Ascending aorta (tissue), 2 donors: Measurements from ENCODE around the gene LDLRAD4. TPM values are rescaled to one million over a fixed set of nuclear protein-coding genes. Genes with fewer than 3 reads are reported as not detected.

Experiments
- DNase-seq, 2 donors: peaks; one replicate each; pipeline ENCODE4 v3.0.0-alpha.2; 2019; ENCODE audit warnings: low spot score in 2 of 2
- H3K27ac ChIP-seq, 2 donors: fragments of 200-600 bp; sonication (generic); one replicate each; pipeline ENCODE4 v1.5.1; 2016 to 2017; ENCODE audit warnings: mild to moderate bottlenecking in 1 of 2
- H3K27me3 ChIP-seq: fragments of 200-600 bp; sonication (generic); one replicate; pipeline ENCODE4 v1.5.1; 2017
- H3K36me3 ChIP-seq, 2 donors: fragments of 200-600 bp; sonication (generic); one replicate each; pipeline ENCODE4 v1.5.1; 2016
- H3K4me1 ChIP-seq, 2 donors: fragments of 200-600 bp; sonication (generic); one replicate each; pipeline ENCODE4 v1.5.1; 2016 to 2017; ENCODE audit warnings: mild to moderate bottlenecking in 1 of 2
- H3K4me3 ChIP-seq, 2 donors: fragments of 200-600 bp; sonication (generic); one replicate each; pipeline ENCODE4 v1.5.1; 2016 to 2017; ENCODE audit warnings: mild to moderate bottlenecking in 1 of 2
- H3K9me3 ChIP-seq, 2 donors: fragments of 200-600 bp; sonication (generic); one replicate each; pipeline ENCODE4 v1.5.1; 2016
- intact Hi-C: fragments of 100-400 bp; cut with DNase I; formaldehyde crosslinking; loops from one replicate; pipeline ENCODE4 v1.15.1; 2023
- total RNA-seq: library from RNA; depleted of rRNA; stranded (reverse); fragments of >200 nt; gene quantifications from one replicate; pipeline ENCODE4 v1.1.0, GENCODE V29; 2016
- TF ChIP-seq, protein P1 (sequence below), 3 experiments: fragments of 200-600 bp in 2 of 3; fragments of 450-650 bp in 1 of 3; sonication (generic) in 2 of 3; IDR thresholded peaks; one replicate each; pipeline ENCODE4 v1.5.1; 2016 to 2019; ENCODE audit warnings: antibody characterized with exemption in 3 of 3, mild to moderate bottlenecking in 1 of 3, moderate library complexity in 1 of 3

LDLRAD4 gene
- total RNA-seq, 1 donor from 2014 or later = 21.0 TPM

DNA sequence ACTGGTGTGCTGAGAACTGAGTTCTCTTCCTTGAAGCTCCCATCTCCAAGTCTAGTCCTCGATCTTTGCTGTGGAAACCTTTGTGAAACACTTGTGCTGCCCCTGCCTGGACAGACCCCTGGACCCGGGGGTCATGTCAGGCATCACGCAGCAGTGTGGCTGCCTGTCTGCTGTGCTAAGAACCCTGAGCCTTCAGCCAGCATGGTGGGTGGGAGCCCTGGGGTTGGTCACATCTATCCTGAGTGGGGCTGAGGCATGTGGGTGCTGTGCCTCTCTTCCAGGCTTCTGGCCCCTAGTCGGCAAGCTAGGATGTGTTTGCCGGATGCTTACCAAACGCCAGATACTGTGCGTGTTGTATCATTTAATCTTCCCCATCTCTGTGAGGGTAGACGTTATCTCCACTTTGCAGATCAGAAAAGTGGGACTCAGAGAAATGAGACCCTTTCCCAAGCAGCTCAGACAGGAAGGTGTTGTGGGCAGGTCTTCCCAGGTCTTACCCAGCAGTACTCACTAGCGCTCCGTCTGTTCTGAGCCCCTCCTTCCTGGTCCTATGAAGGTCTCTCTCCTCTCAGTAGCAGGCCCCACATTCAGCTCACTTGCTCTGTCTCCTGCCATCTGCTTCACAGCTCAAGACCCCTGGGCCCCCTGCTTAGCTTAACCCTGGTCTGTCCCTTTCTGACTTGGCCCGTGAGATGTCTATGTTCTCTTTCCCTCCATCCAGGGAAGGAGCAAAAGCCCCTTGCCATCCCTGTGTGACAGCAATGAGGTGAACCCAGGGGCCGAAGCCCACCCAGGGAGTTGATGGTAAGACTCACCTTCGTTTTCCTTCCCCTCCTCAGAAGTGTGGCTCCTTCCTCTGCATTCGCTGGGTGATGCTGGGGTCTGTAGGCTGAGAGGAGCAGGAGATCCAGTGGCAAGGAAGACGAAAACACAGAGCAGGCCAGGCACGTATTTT lies 265.0 kb downstream of the LDLRAD4 start:
- peak in 1 of 2 donors; percentile 58 for DNase-seq
- intact Hi-C loops = no loop called here
- H3K27me3 ChIP-seq = no peaks in the 10 kb centered on the region
- peak overlapping the region; percentile 62 to 70 for H3K27ac ChIP-seq
- no peaks in the 10 kb centered on the region for H3K9me3 ChIP-seq
- TF ChIP-seq, protein P1, sequence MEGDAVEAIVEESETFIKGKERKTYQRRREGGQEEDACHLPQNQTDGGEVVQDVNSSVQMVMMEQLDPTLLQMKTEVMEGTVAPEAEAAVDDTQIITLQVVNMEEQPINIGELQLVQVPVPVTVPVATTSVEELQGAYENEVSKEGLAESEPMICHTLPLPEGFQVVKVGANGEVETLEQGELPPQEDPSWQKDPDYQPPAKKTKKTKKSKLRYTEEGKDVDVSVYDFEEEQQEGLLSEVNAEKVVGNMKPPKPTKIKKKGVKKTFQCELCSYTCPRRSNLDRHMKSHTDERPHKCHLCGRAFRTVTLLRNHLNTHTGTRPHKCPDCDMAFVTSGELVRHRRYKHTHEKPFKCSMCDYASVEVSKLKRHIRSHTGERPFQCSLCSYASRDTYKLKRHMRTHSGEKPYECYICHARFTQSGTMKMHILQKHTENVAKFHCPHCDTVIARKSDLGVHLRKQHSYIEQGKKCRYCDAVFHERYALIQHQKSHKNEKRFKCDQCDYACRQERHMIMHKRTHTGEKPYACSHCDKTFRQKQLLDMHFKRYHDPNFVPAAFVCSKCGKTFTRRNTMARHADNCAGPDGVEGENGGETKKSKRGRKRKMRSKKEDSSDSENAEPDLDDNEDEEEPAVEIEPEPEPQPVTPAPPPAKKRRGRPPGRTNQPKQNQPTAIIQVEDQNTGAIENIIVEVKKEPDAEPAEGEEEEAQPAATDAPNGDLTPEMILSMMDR (IDR thresholded peaks at IDR 0.05) = no peak
- peaks cover 0 to 8% of the 10 kb centered on the region in 2 donors for H3K4me1 ChIP-seq
- H3K36me3 ChIP-seq = peaks cover 0 to 13% of the 10 kb centered on the region in 2 donors
- H3K4me3 ChIP-seq = no peak overlapping the region

DNA sequence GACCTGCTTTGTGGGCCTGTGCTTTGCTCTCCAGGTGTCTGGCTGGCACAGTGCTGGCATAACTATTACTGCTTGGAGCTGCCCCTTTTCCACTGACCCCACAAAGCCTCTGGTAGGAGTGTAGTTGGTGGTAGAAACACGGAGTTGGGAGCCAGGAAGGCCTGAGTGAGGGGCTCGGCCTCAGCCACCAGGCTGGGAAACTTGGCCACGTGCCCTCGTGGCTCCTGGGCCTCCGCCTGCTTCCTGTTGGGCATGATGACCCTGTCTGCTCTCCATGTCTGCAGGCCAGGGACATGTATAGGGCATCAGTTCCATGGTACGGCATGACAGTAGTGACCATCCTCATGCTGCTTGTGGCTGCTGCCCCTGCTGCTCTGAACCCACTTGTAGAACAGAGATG lies 266.6 kb downstream of the LDLRAD4 start:
- Histone ChIP-seq H3K27ac (peak overlapping the region; percentile 30 to 62), H3K4me3 (no peak overlapping the region), H3K36me3 (peaks cover 4 to 13% of the 10 kb centered on the region in 2 donors), H3K9me3 (no peaks in the 10 kb centered on the region), H3K27me3 (no peaks in the 10 kb centered on the region), H3K4me1 (peaks cover 0 to 8% of the 10 kb centered on the region in 2 donors)
- intact Hi-C loops = no loop called here
- DNase-seq = peak in 1 of 2 donors; percentile 50
- TF ChIP-seq, protein P1 (IDR thresholded peaks at IDR 0.05) = no peak

DNA sequence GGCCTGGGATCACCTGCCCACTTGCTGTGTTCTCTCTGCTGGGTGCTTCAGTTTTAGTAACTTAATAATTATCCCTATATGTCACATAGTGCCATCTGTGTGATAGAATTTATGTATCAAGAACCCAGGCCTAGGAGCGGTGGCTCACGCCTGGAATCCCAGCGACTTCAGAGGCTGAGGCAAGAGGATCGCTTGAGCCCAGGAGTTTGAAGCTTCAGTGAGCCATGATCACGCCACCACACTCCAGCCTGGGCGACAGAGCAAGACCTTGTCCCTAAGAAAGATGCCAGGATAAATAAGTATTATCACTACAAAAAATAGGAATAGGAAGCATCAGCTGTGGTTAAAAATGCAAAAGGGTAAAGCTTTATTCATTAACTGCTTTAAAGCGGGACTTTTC lies 267.0 kb downstream of the LDLRAD4 start:
- peaks cover 0 to 8% of the 10 kb centered on the region in 2 donors for H3K4me1 ChIP-seq
- H3K27me3 ChIP-seq = no peaks in the 10 kb centered on the region
- TF ChIP-seq, protein P1 (IDR thresholded peaks at IDR 0.05) = no peak
- DNase-seq = no peak
- intact Hi-C loops = no loop called here
- peak overlapping the region; percentile 30 to 62 for H3K27ac ChIP-seq
- H3K9me3 ChIP-seq = no peaks in the 10 kb centered on the region
- H3K36me3 ChIP-seq = peaks cover 4 to 13% of the 10 kb centered on the region in 2 donors
- H3K4me3 ChIP-seq = no peak overlapping the region

DNA sequence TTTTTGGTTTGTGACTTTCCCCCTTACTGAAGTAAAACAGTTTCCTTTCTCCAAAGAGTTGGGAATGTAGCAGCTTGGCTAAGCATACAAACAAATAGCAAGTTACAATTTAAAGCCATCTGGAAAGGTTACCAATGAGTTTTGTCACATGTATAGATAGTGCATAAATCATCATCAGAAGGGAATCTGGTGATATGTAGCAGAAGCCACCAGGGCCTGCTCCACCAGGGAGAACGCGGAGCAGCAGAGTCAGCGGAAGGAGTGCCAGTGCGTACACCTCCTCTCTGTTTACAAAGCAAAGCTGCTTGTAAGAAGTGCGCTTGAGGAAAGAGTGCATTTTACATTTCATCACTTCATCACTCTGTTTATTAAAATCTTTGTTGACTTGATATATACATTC lies 267.7 kb downstream of the LDLRAD4 start:
- TF ChIP-seq, protein P1 (IDR thresholded peaks at IDR 0.05) = no peak
- Histone ChIP-seq H3K27ac (no peak overlapping the region), H3K36me3 (peaks cover 4 to 13% of the 10 kb centered on the region in 2 donors), H3K4me1 (peaks cover 0 to 8% of the 10 kb centered on the region in 2 donors), H3K9me3 (no peaks in the 10 kb centered on the region), H3K4me3 (no peak overlapping the region), H3K27me3 (no peaks in the 10 kb centered on the region)
- intact Hi-C loops = no loop called here
- DNase-seq = no peak

DNA sequence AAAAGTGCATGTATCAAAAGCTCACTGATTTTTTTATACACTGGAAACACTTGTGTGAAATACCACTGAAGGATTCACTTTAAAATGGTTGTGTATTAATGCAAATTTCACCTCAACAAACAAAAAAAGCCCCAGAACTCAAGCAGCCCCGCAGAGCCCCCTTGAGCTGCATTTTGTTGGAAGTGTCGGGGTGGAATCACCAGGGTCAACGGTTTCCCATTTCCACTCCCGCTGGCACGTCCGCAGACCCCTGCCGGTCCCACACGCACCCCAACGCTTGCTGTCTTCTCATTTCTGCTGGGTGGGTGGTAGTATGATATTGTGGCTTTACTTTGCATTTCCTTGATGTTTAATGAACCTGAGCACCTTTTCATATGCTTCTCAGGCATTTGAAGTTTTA lies 268.1 kb downstream of the LDLRAD4 start:
- DNase-seq = no peak
- intact Hi-C loops = no loop called here
- H3K4me3 ChIP-seq = no peak overlapping the region

More for the DNA sequence above, 268.1 kb downstream of the LDLRAD4 start:
- peaks cover 4 to 13% of the 10 kb centered on the region in 2 donors for H3K36me3 ChIP-seq
- TF ChIP-seq, protein P1 (IDR thresholded peaks at IDR 0.05) = no peak
- H3K4me1 ChIP-seq = peaks cover 0 to 8% of the 10 kb centered on the region in 2 donors
- no peaks in the 10 kb centered on the region for H3K27me3 ChIP-seq
- H3K27ac ChIP-seq = no peak overlapping the region
- no peaks in the 10 kb centered on the region for H3K9me3 ChIP-seq
